ENCODE results near the gene PTPN6. TPM values are rescaled to one million over a fixed set of nuclear protein-coding genes. Genes with fewer than 3 reads are reported as not detected.

The PTPN6 gene
- total RNA-seq, 1 experiment from 2014 or later: 47.7 TPM

- H3K9ac ChIP-seq (ENCODE audit: low read length): no peak overlapping the region
- RAD21 ChIA-PET (ENCODE audit: low non-redundant PET in 1 of 2, low total read pairs in 2 of 2, uncharacterized antibody in 2 of 2, unreplicated experiment in 2 of 2): no interaction called here
- DNase-seq (ENCODE audit: low read depth, low spot score) (no peak), ATAC-seq (no peak)
- no peaks in the 10 kb centered on the region for H3K79me2 ChIP-seq (ENCODE audit: insufficient read depth, low read length)
- no peak overlapping the region for H3K27ac ChIP-seq (ENCODE audit: low read depth, low read length)
- no peak overlapping the region for H2AFZ ChIP-seq (ENCODE audit: low read depth, low read length, poor library complexity, severe bottlenecking)
- POLR2A ChIA-PET: interaction anchor here (3.1 kb wide), 1 partner anchor 34 kb away, joined by 16 read pairs; the partner anchor contains the start of genes C12orf57 and RNU7-1
- peaks cover 8 to 20% of the 10 kb centered on the region in 2 experiments for H3K4me1 ChIP-seq (ENCODE audit: control insufficient read depth in 1 of 2, insufficient read depth in 2 of 2, low read length in 2 of 2)
- no peak overlapping the region for H3K4me3 ChIP-seq (replicated peaks in 1 of 2; ENCODE audit: low read depth in 1 of 2, low read length in 2 of 2)
- CTCF ChIA-PET: no interaction called here
- no peaks in the 10 kb centered on the region for H3K9me3 ChIP-seq (ENCODE audit: control insufficient read depth in 1 of 2, insufficient read depth in 1 of 2, low read depth in 1 of 2, low read length in 2 of 2)
- intact Hi-C loops (cut with micrococcal nuclease): no loop called here
- TF ChIP-seq POLR2A (IDR thresholded peaks at IDR 0.05; ENCODE audit: borderline replicate concordance, extremely low read depth, insufficient read depth, insufficient read length): no peak
- no peak for TF ChIP-seq SIN3A (IDR thresholded peaks at IDR 0.05; ENCODE audit: low read depth)
- TF ChIP-seq SRF (IDR thresholded peaks at IDR 0.05; ENCODE audit: low read depth): no peak
- TF ChIP-seq ZFX (IDR thresholded peaks at IDR 0.05): no peak
- no peak for TF ChIP-seq EZH2phosphoT487 (IDR thresholded peaks at IDR 0.05; ENCODE audit: borderline replicate concordance)
- no peak for TF ChIP-seq EZH2 (IDR thresholded peaks at IDR 0.05)
- no peak for TF ChIP-seq POLR2AphosphoS5 (IDR thresholded peaks at IDR 0.05; ENCODE audit: low read depth, low read length)
- TF ChIP-seq EGR1 (IDR thresholded peaks at IDR 0.05; ENCODE audit: low read depth): no peak
- TF ChIP-seq TCF7L2 (IDR thresholded peaks at IDR 0.05; ENCODE audit: borderline replicate concordance, extremely low read depth, insufficient read depth, insufficient read length): no peak
- TF ChIP-seq, protein P1, sequence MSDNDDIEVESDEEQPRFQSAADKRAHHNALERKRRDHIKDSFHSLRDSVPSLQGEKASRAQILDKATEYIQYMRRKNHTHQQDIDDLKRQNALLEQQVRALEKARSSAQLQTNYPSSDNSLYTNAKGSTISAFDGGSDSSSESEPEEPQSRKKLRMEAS (IDR thresholded peaks at IDR 0.05): no peak
- TF ChIP-seq CTCF (IDR thresholded peaks at IDR 0.05 in 2 of 3, conservative IDR thresholded peaks at IDR 0.05 in 1 of 3; ENCODE audit: borderline replicate concordance in 1 of 3, insufficient read depth in 1 of 3, low read depth in 2 of 3, low read length in 2 of 3): no peak
- no peak for TF ChIP-seq CBX3 (IDR thresholded peaks at IDR 0.05; ENCODE audit: low read depth)
- no peak for TF ChIP-seq YY1 (IDR thresholded peaks at IDR 0.05; ENCODE audit: extremely low read depth, insufficient replicate concordance, low read depth, low read length)
- TF ChIP-seq CEBPB (IDR thresholded peaks at IDR 0.05; ENCODE audit: low read depth): no peak
- no peaks in the 10 kb centered on the region for H3K9me2 ChIP-seq (ENCODE audit: insufficient read depth)
- BruUV-seq (replicated peaks): no TSS peak
- no peaks in the 10 kb centered on the region for H3K36me3 ChIP-seq (ENCODE audit: control insufficient read depth in 1 of 2, insufficient read depth in 2 of 2, low read length in 2 of 2)
- H4K20me1 ChIP-seq (ENCODE audit: insufficient read depth): no peaks in the 10 kb centered on the region
- no peak overlapping the region for H3K4me2 ChIP-seq (ENCODE audit: low read length)
- H3K27me3 ChIP-seq (ENCODE audit: insufficient read depth, low read length): no peaks in the 10 kb centered on the region
Observed at GRCh38 chr12:6909421-6910145, 41.6 kb upstream of the PTPN6 start.

Data from HCT116 (cell line).